ENCODE results near the gene SSX3. TPM values are rescaled to one million over a fixed set of nuclear protein-coding genes. Genes with fewer than 3 reads are reported as not detected.

SSX3 gene
- not detected for total RNA-seq

GRCh38 chrX:48356315-48357094 is at the start of gene SSX3:
TSS of gene SSX3 (minus strand) at chrX:48356703. CDS start at chrX:48355249, 1,454 bp downstream.

GRCh38 chrX:48383239-48383638 is 26.7 kb upstream of the SSX3 start, which contains the start of gene SSX4:
TSS of gene SSX4 (plus strand) at chrX:48383539. CDS start at chrX:48384054, 515 bp downstream.

Small RNAs within 50 kb of the gene (small RNA-seq; reads per million reads assigned to genes)
- gene AL606490.7 (ENCODE audit: low replicate concordance) (not detected), gene AL606490.9 (ENCODE audit: low replicate concordance) (not detected)

Other genes starting within 250 kb of the SSX3 start
- not detected for gene SPACA5B, start 226.1 kb downstream of the SSX3 start, total RNA-seq
- not detected for gene SSX5, start 159.9 kb downstream of the SSX3 start, total RNA-seq
- gene SSX1, start 101.3 kb downstream of the SSX3 start, total RNA-seq, result not detected
- gene SSX4, start 26.8 kb upstream of the SSX3 start, total RNA-seq, result not detected
- gene SSX4B, start 55.3 kb upstream of the SSX3 start, total RNA-seq, result not detected
- gene SLC38A5, start 113.6 kb upstream of the SSX3 start, total RNA-seq, result 28.8 TPM
- 45.7 TPM for gene FTSJ1, start 119.5 kb upstream of the SSX3 start, total RNA-seq
- 10.6 TPM for gene PORCN, start 152.3 kb upstream of the SSX3 start, total RNA-seq
- gene EBP, start 165.1 kb upstream of the SSX3 start, total RNA-seq, result 28.8 TPM
- 13.8 TPM for gene TBC1D25, start 183.0 kb upstream of the SSX3 start, total RNA-seq
- gene RBM3, start 217.8 kb upstream of the SSX3 start, total RNA-seq, result 153 TPM
- 88.9 TPM for gene WDR13, start 240.8 kb upstream of the SSX3 start, total RNA-seq